T-cell (primary cell): Measurements from ENCODE around the gene SLC22A23. TPM values are rescaled to one million over a fixed set of nuclear protein-coding genes. Genes with fewer than 3 reads are reported as not detected.

Source experiments
- ATAC-seq, 4 experiments: fragments of 200-7000 bp in 3 of 4; fragments of 150-1000 bp in 1 of 4; cut with Tn5 transposase; replicated peaks in 1 of 4; 1 replicate in 3 of 4; 2 replicates in 1 of 4; pipeline ENCODE4 v1.10.0; 2021; ENCODE audit warnings: moderate library complexity in 3 of 4, mild to moderate bottlenecking in 2 of 4, moderate number of reproducible peaks in 1 of 4
- CTCF ChIA-PET, 2 donors: fragments of 300-600 bp; sonication (Branson Sonifier 250); formaldehyde crosslinking; loops; one replicate each; lab custom pipeline; 2022; ENCODE audit warnings: antibody characterized with exemption in 2 of 2; lab: Charles Lee
- POLR2A ChIA-PET, 2 donors: fragments of 300-600 bp; sonication (Branson Sonifier 250); formaldehyde crosslinking; loops; one replicate each; lab custom pipeline; 2022; ENCODE audit warnings: antibody characterized with exemption in 2 of 2; lab: Charles Lee
- DNase-seq, 35 experiments: peaks; one replicate each; pipeline versions ENCODE4 v3.0.0 to v3.0.0-alpha.2; 2013 to 2023
- H3K27ac ChIP-seq: one replicate; pipeline ENCODE4 v1.5.1; 2013; ENCODE audit warnings: low read length
- H3K27me3 ChIP-seq, 2 experiments: replicated peaks in 1 of 2; 1 replicate in 1 of 2; 2 replicates in 1 of 2; pipeline versions ENCODE4 v1.6.1 to v1.7.0; 2013; ENCODE audit warnings: low read length in 1 of 2, mixed read lengths in 1 of 2; ENCODE audit not compliant: control insufficient read depth in 2 of 2, insufficient read depth in 2 of 2; ENCODE audit errors: extremely low read depth in 1 of 2
- H3K36me3 ChIP-seq, 2 donors: 1 replicate in 1 of 2; 2 replicates in 1 of 2; pipeline versions ENCODE4 v1.6.1 to v1.7.0; 2013; ENCODE audit warnings: low read length in 1 of 2; ENCODE audit not compliant: control insufficient read depth in 2 of 2, insufficient read depth in 1 of 2; ENCODE audit errors: extremely low read depth in 1 of 2
- H3K4me1 ChIP-seq, 2 experiments: 1 replicate in 1 of 2; 2 replicates in 1 of 2; pipeline versions ENCODE4 v1.6.1 to v1.7.0; 2013; ENCODE audit warnings: low read length in 2 of 2, mixed read lengths in 1 of 2; ENCODE audit not compliant: insufficient read depth in 2 of 2, control insufficient read depth in 1 of 2; ENCODE audit errors: extremely low read depth in 1 of 2
- H3K4me3 ChIP-seq, 2 donors: 1 replicate in 1 of 2; 2 replicates in 1 of 2; pipeline versions ENCODE4 v1.5.1 to v1.7.0; 2013; ENCODE audit warnings: mild to moderate bottlenecking in 2 of 2, low read length in 1 of 2, moderate library complexity in 1 of 2; ENCODE audit not compliant: control insufficient read depth in 1 of 2; ENCODE audit errors: extremely low read depth in 1 of 2
- H3K9me3 ChIP-seq: 2 replicates; pipeline ENCODE4 v1.7.0; 2013
- H3K27ac Mint-ChIP-seq, 2 donors: one replicate each; pipeline ENCODE4 v1.8.0; 2020 to 2021; ENCODE audit warnings: mild to moderate bottlenecking in 2 of 2, mixed read lengths in 2 of 2
- H3K27me3 Mint-ChIP-seq, 2 donors: one replicate each; pipeline ENCODE4 v1.8.0; 2021 to 2022; ENCODE audit warnings: mixed read lengths in 2 of 2
- H3K36me3 Mint-ChIP-seq: one replicate; pipeline ENCODE4 v1.8.0; 2021; ENCODE audit warnings: mixed read lengths
- H3K4me1 Mint-ChIP-seq, 3 donors: one replicate each; pipeline ENCODE4 v1.8.0; 2020 to 2022; ENCODE audit warnings: mixed read lengths in 3 of 3, mild to moderate bottlenecking in 1 of 3
- H3K4me3 Mint-ChIP-seq, 3 donors: one replicate each; pipeline ENCODE4 v1.8.0; 2020 to 2022; ENCODE audit warnings: mild to moderate bottlenecking in 3 of 3, mixed read lengths in 3 of 3, moderate library complexity in 3 of 3
- H3K9me3 Mint-ChIP-seq, 3 donors: one replicate each; pipeline ENCODE4 v1.8.0; 2020 to 2022; ENCODE audit warnings: mixed read lengths in 3 of 3
- WGBS: methylation state at CpG from one replicate; pipeline ENCODE4 v1.1.5; 2013; ENCODE audit warnings: missing lambda C conversion rate; ENCODE audit not compliant: insufficient coverage; 5-methylcytosine and 5-hydroxymethylcytosine counted together
- total RNA-seq, 35 experiments: library from RNA in 6 of 35; stranded (reverse) in 6 of 35; fragments of 120-200 nt in 1 of 35; gene quantifications; one replicate each; pipeline versions ENCODE4 v1.2.1 to v1.2.4 and lab custom pipeline; 2013 to 2026

The SLC22A23 gene
- total RNA-seq, 5 donors from 2014 or later (not counting 1 experiment from before 2014, with no cell fraction given), result 6.2 to 14.8 (median 12.1) TPM

DNA sequence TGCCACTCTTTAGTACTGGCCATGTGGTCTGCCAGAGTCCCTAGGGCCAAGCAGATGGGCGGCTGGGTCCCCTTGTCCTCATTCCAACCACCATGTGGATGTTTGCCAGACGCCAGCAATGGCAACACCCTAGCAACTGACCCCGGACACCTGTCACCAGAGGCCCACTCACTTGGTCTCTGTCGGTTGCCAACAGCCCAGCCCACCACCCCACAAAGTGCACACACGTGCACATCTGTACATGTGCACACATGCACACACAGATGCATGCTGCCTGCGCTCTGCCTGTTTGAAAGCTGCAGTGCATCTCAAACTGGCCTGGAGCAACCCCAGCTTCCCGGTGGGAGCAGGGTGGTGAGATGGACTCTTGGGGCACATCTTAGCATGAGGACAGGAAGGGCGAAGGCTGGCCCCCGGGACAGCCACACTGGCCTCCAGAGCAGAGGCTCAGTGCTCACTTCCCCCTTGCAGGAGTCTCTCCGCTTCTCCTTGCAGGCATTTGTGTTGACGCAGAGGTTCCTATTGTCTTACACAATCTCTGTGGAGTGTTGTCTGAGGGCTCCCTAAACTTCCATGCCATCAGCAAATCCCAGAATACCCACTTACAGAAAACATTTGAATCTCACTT is 144.1 kb downstream of the SLC22A23 start:
- Histone ChIP-seq H3K27ac (no peak overlapping the region), H3K36me3 (peaks cover 0 to 2% of the 10 kb centered on the region in 2 donors), H3K4me1 (peaks cover 1 to 7% of the 10 kb centered on the region in 2 experiments), H3K4me3 (no peak overlapping the region), H3K9me3 (no peaks in the 10 kb centered on the region), H3K27me3 (peaks cover 0 to 21% of the 10 kb centered on the region in 2 experiments)
- peaks cover 4% of the 10 kb centered on the region for H3K36me3 Mint-ChIP-seq
- H3K27me3 Mint-ChIP-seq, result no peaks in the 10 kb centered on the region
- no peak overlapping the region for H3K4me3 Mint-ChIP-seq
- no peaks in the 10 kb centered on the region for H3K9me3 Mint-ChIP-seq
- ChIA-PET POLR2A (no interaction called here), CTCF (interaction anchor here in 1 of 2 donors (0.6 kb wide), 1 partner anchor 13 kb away, joined by 4 read pairs; no protein-coding TSS in a partner anchor)
- no peak for DNase-seq
- ATAC-seq, result no peak
- H3K27ac Mint-ChIP-seq, result no peak overlapping the region
- WGBS, result 80% methylated on average over 6 of the region's 11 CpGs
- peaks cover 4 to 9% (median 4%) of the 10 kb centered on the region in 3 donors for H3K4me1 Mint-ChIP-seq

GRCh38 chr6:3311826-3312225 is 145.0 kb downstream of the SLC22A23 start:
- Histone ChIP-seq H3K36me3 (peaks cover 0 to 2% of the 10 kb centered on the region in 2 donors), H3K4me3 (no peak overlapping the region), H3K27ac (no peak overlapping the region), H3K9me3 (no peaks in the 10 kb centered on the region), H3K4me1 (no peaks in the 10 kb centered on the region), H3K27me3 (peaks cover 0 to 16% of the 10 kb centered on the region in 2 experiments)
- Mint-ChIP-seq H3K4me1 (peaks cover 0 to under 1% (median 0%) of the 10 kb centered on the region in 3 donors), H3K9me3 (no peaks in the 10 kb centered on the region), H3K4me3 (no peak overlapping the region), H3K27ac (no peak overlapping the region), H3K27me3 (no peaks in the 10 kb centered on the region), H3K36me3 (peaks cover 4% of the 10 kb centered on the region)
- ChIA-PET POLR2A (no interaction called here), CTCF (no interaction called here)
- 93% methylated on average over 4 of the region's 6 CpGs for WGBS
- ATAC-seq, result no peak
- DNase-seq, result no peak

DNA sequence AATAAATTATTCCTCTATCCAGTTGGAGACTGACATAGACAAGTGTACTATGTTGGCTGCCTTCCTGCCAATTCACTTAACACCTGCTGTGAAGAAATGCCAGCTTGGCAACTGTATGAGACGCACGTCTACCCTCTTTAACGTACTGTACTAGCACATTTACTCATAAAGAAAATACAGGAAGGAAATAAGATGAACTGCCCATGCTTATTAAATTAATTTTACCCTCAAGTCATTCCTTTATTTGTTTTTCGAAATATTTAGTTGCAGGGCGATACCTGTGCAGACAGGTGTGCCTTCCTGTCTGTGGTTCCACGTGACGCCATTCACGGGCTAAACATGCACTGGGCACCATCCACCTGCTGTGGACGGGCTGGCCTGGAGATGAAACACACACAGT is 146.1 kb downstream of the SLC22A23 start:
- DNase-seq (no peak), ATAC-seq (no peak)
- Histone ChIP-seq H3K27ac (no peak overlapping the region), H3K9me3 (no peaks in the 10 kb centered on the region), H3K27me3 (peaks cover 0 to 16% of the 10 kb centered on the region in 2 experiments), H3K4me1 (no peaks in the 10 kb centered on the region), H3K4me3 (no peak overlapping the region), H3K36me3 (peaks cover 0 to 2% of the 10 kb centered on the region in 2 donors)
- Mint-ChIP-seq H3K4me3 (no peak overlapping the region), H3K27ac (no peak overlapping the region), H3K27me3 (no peaks in the 10 kb centered on the region), H3K9me3 (no peaks in the 10 kb centered on the region), H3K36me3 (peaks cover 4% of the 10 kb centered on the region), H3K4me1 (no peaks in the 10 kb centered on the region)
- WGBS, result 80% methylated on average over 8 of the region's 9 CpGs
- POLR2A ChIA-PET, result no interaction called here
- CTCF ChIA-PET, result no interaction called here

GRCh38 chr6:3310051-3310448 is 146.8 kb downstream of the SLC22A23 start:
- Histone ChIP-seq H3K36me3 (peaks cover 0 to 2% of the 10 kb centered on the region in 2 donors), H3K9me3 (no peaks in the 10 kb centered on the region), H3K4me1 (no peaks in the 10 kb centered on the region), H3K4me3 (no peak overlapping the region), H3K27ac (no peak overlapping the region), H3K27me3 (peaks cover 0 to 12% of the 10 kb centered on the region in 2 experiments)
- no peaks in the 10 kb centered on the region for H3K9me3 Mint-ChIP-seq
- ATAC-seq, result no peak
- no peak overlapping the region for H3K27ac Mint-ChIP-seq
- DNase-seq, result no peak
- H3K27me3 Mint-ChIP-seq, result no peaks in the 10 kb centered on the region
- CTCF ChIA-PET, result no interaction called here
- H3K4me1 Mint-ChIP-seq, result no peaks in the 10 kb centered on the region
- 100% methylated on average over 2 of the region's 6 CpGs for WGBS
- POLR2A ChIA-PET, result no interaction called here
- no peak overlapping the region for H3K4me3 Mint-ChIP-seq
- peaks cover 7% of the 10 kb centered on the region for H3K36me3 Mint-ChIP-seq

- Mint-ChIP-seq H3K27me3 (no peaks in the 10 kb centered on the region), H3K27ac (no peak overlapping the region), H3K4me3 (no peak overlapping the region), H3K9me3 (no peaks in the 10 kb centered on the region), H3K4me1 (no peaks in the 10 kb centered on the region), H3K36me3 (peaks cover 7% of the 10 kb centered on the region)
- POLR2A ChIA-PET, result no interaction called here
- Histone ChIP-seq H3K4me3 (no peak overlapping the region), H3K27ac (no peak overlapping the region), H3K27me3 (peaks cover 0 to 16% of the 10 kb centered on the region in 2 experiments), H3K4me1 (no peaks in the 10 kb centered on the region), H3K9me3 (no peaks in the 10 kb centered on the region), H3K36me3 (peaks cover 0 to 2% of the 10 kb centered on the region in 2 donors)
- CTCF ChIA-PET, result no interaction called here
- DNase-seq, result no peak
- ATAC-seq, result no peak
- WGBS, result 65% methylated on average over 9 of the region's 11 CpGs
Observed at GRCh38 chr6:3309391-3310050, 147.3 kb downstream of the SLC22A23 start.

GRCh38 chr6:3308106-3308505 is 148.7 kb downstream of the SLC22A23 start:
- ATAC-seq (no peak), DNase-seq (no peak)
- ChIA-PET CTCF (no interaction called here), POLR2A (no interaction called here)
- Histone ChIP-seq H3K36me3 (peaks cover 0 to 2% of the 10 kb centered on the region in 2 donors), H3K4me1 (no peaks in the 10 kb centered on the region), H3K27me3 (peaks cover 0 to 21% of the 10 kb centered on the region in 2 experiments), H3K9me3 (no peaks in the 10 kb centered on the region), H3K4me3 (no peak overlapping the region), H3K27ac (no peak overlapping the region)
- Mint-ChIP-seq H3K4me3 (no peak overlapping the region), H3K27me3 (no peaks in the 10 kb centered on the region), H3K9me3 (peaks cover 0 to 5% (median 0%) of the 10 kb centered on the region in 3 donors), H3K4me1 (no peaks in the 10 kb centered on the region), H3K27ac (no peak overlapping the region), H3K36me3 (peaks cover 12% of the 10 kb centered on the region)
- 87% methylated on average over 5 of the region's 10 CpGs for WGBS
